ENCODE results near the gene ATPAF2. TPM values are rescaled to one million over a fixed set of nuclear protein-coding genes. Genes with fewer than 3 reads are reported as not detected.

ATPAF2 gene
- 10 to 100 TPM in 5 of 7 donors, 1 to 10 TPM in 2; 5.5 to 18.6 (median 15.5) TPM for total RNA-seq
- 10 to 100 TPM; 11.7 to 34.5 TPM for polyA plus RNA-seq
- long read RNA-seq, donor 1, transcript ATPAF2-206 (8 exons, 1,564 nt): major isoform, 32 of 48 reads
- long read RNA-seq, donor 1, partial matches to known transcripts: 4 of 48 reads
- long read RNA-seq, donor 1, other reads (novel, unspliced or antisense): 12 of 48 reads
- long read RNA-seq, donor 2, transcript ATPAF2-206 (8 exons, 1,564 nt): major isoform, 8 of 48 reads
- long read RNA-seq, donor 2, partial matches to known transcripts: 10 of 48 reads
- long read RNA-seq, donor 2, other reads (novel, unspliced or antisense): 26 of 48 reads
- long read RNA-seq, donor 3, transcript ATPAF2-206 (8 exons, 1,564 nt): major isoform, 8 of 13 reads
- long read RNA-seq, donor 3, partial matches to known transcripts: 2 of 13 reads
- long read RNA-seq, donor 3, other reads (novel, unspliced or antisense): 3 of 13 reads

GRCh38 chr17:18038861-18039534 lies at the start of gene ATPAF2, which contains the start of gene GID4:
ATPAF2 (minus strand) TSS chr17:18039168; CDS start chr17:18039013, 155 bp downstream.
GID4 (plus strand) TSS chr17:18039408; CDS start chr17:18039465, 57 bp downstream.
- intact Hi-C loops (cut with DNase I): loop anchor here in 3 of 4 donors (5.0 to 10.0 kb wide), 5 partner anchors 144 to 357 kb away; partner anchors contain the start of gene RAI1 (in 2 of the 3)
- DNase-seq: peak; percentile 99 to 100 (median 100)
- Histone ChIP-seq H3K9me3 (no peaks in the 10 kb centered on the region), H3K36me3 (no peaks in the 10 kb centered on the region), H3K27me3 (no peaks in the 10 kb centered on the region), H3K4me3 (peak within 1 kb of the TSS; percentile 91), H3K27ac (peak within 1 kb of the TSS; percentile 61 to 68), H3K4me1 (ENCODE audit: insufficient read depth) (peaks cover 7% of the 10 kb centered on the region)
- 0 to 1% (median 0%) methylated on average over 54 to 67 of the region's 67 CpGs for WGBS, 3 donors
- no peak for TF ChIP-seq EP300 (IDR thresholded peaks at IDR 0.05)
- TF ChIP-seq CTCF (IDR thresholded peaks at IDR 0.05): peak in 1 of 3 donors; percentile 24
- TF ChIP-seq POLR2A (IDR thresholded peaks at IDR 0.05): peak; percentile 18

GRCh38 chr17:18087610-18088491 lies 48.9 kb upstream of the ATPAF2 start, which contains the start of gene DRG2:
DRG2 (plus strand) TSS chr17:18087948; CDS start chr17:18088024, 76 bp downstream.
- intact Hi-C loops (cut with DNase I): no loop called here

GRCh38 chr17:18084256-18084655 lies 45.3 kb upstream of the ATPAF2 start:
- WGBS, 3 donors: 87 to 90% (median 88%) methylated on average over 4 of the region's 4 CpGs
- Histone ChIP-seq H3K27me3 (no peaks in the 10 kb centered on the region), H3K36me3 (no peaks in the 10 kb centered on the region), H3K9me3 (no peaks in the 10 kb centered on the region), H3K27ac (no peak overlapping the region), H3K4me1 (ENCODE audit: insufficient read depth) (peaks cover 5% of the 10 kb centered on the region), H3K4me3 (no peak overlapping the region)
- DNase-seq: no peak
- intact Hi-C loops (cut with DNase I): no loop called here
- TF ChIP-seq EP300 (IDR thresholded peaks at IDR 0.05) (no peak), POLR2A (IDR thresholded peaks at IDR 0.05) (no peak), CTCF (IDR thresholded peaks at IDR 0.05) (no peak)

More at GRCh38 chr17:18087610-18088491, 48.9 kb upstream of the ATPAF2 start, which contains the start of gene DRG2:
- no peaks in the 10 kb centered on the region for H3K27me3 ChIP-seq
- H3K4me3 ChIP-seq: peak within 1 kb of the TSS; percentile 55
- no peaks in the 10 kb centered on the region for H3K9me3 ChIP-seq
- 0 to 1% (median 0%) methylated on average over 52 of the region's 52 CpGs for WGBS, 3 donors
- H3K4me1 ChIP-seq (ENCODE audit: insufficient read depth): peaks cover 5% of the 10 kb centered on the region
- peak within 1 kb of the TSS; percentile 72 to 78 for H3K27ac ChIP-seq
- TF ChIP-seq EP300 (IDR thresholded peaks at IDR 0.05): no peak
- TF ChIP-seq POLR2A (IDR thresholded peaks at IDR 0.05): peak; percentile 48
- no peak for TF ChIP-seq CTCF (IDR thresholded peaks at IDR 0.05)
- H3K36me3 ChIP-seq: no peaks in the 10 kb centered on the region
- peak; percentile 88 to 96 (median 90) for DNase-seq
